Activated naive CD4-positive, alpha-beta T cell treated with Interleukin-2 at 50 U/mL for 16 hours (primary cell): ENCODE data around the gene CCDC87.

ENCODE experiments used
- DNase-seq: peaks from one replicate; pipeline ENCODE4 v3.0.0-alpha.2; 2020

Gene CCDC87

DNA sequence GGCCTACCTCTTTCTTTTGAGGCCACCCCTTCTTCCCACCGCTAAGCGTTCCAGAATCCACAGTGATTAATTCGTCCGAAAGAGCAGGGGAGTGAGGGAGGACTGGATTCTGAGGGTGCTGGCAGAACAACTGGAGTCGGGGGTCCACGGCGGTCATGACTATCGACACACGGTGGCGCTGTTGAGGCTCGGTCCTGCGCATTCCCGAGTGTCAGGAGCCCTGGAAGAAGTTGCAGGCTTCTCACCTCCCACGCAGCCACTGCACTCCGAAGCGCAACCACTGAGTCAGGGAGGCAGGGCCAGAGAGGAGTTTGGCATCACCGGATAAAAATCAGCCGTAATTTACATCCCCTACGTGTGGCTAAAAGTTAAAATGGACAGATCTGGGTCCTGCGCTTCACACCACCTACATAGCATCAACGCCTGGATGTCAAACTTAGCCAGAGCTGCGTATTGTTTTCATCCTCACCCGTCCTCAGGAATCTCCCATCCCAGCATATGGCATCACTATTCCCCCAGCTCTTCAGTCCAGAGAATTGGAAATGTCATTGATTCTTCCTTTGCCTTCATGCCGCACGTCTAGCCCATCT lies 13.8 kb downstream of the CCDC87 start:
- peak; percentile 81 for DNase-seq

DNA sequence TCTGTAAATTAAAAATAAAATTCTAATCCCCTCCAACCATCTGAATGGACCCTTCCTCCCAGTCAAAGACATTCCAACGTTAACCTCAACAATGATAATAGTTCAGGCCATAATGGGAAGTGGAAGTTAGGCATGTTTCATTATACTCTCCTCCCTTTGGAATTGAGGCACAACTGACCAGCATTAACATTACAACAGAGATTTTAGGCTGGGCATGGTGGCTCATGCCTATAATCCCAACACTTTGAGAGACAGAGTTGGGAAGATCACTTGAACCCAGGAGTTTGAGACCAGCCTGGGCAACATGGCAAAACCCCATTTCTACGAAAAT lies 22.0 kb downstream of the CCDC87 start:
- no peak for DNase-seq

DNA sequence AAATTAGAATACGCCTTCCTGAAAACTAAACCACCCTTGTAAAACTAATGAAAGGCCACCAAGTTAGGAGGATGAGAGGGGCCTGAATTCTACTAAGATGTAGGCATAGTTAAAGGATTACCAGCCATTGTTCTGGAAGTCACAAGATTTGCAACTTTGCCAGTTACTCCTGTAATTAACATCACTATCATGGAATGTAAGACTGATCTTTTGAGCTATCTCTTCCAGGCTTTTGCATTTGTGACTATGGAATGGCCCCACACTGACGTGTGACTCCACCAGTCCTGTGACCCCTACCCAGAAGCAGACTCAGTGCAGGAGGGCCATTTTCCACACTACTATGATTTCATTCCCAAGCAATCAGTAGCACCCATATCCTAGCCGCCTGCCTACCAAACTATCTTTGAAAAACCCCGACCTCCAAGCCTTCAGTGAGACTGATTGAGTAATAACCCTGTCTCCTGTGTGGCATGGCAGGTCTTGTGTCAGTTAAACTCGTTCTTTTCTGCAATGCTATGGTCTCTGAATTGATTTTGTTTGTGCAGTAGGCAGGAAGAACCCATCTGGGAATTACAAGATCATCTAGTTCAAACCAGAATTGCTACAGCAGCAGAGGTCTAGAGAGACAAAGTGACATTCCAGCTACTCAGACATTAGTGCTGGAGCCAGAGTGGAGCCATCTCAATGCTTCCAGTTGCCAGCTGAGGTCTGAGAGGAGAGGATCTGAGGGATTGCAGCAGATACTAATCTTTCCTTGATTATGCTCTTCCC lies 22.6 kb downstream of the CCDC87 start:
- no peak for DNase-seq

DNA sequence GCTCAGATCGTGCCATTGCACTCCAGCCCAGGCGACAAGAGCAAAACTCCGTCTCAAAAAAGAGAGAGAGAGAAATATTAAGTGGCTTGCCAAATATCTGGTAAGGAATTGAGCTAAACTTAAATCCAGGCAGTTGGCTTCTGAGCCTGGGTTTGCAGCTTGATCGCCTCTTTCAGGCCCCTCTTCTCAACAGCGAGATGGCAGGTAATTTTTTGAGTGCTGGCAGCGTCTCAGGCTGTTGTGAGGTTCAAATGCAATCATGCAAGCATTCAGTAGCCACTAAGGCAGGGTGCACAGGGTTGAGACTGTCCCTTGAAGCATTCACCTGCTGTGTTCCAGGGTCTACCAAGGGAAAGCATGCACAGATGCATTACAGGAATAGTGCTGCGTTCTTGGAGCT lies 23.8 kb downstream of the CCDC87 start:
- DNase-seq = no peak

DNA sequence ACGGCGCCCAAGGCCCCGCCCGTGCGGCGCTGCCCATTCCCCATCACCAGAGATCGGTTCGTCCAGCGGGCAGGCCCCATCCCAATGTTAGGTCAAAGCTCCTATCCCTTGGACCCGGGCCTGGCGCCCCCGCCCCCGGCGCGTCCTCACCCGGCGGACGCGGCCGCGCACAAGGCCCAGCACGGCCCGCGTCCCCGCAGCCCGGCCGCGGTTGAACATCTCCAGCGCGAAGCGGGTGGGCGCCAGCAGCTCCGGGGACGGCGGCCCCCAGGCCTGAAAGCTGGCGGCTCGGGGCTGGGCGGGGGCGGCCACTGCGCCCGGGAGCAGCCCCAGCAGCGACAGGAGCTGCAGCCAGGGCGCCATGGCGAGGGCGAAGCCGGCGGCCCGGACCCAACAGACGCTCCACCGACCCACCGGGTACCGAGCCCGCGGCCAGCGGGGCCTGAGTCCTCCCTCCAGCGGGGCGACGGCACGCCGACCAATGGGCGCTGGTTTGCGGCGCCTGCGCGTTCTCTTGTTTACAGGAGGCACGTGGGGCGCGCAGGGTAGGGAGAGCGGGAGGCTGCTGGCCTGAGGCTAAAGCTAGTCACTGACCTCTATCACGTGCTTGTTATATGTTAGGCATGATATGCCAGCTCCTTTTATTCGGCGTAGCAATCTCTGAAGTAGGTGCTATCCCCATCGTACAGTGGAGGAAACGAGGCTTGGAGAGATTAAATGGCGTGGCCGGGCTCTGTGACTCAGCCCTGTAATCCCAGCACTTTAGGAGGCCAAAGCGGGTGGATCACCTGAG lies 24.5 kb downstream of the CCDC87 start, which contains the start of gene CTSF:
Gene CTSF, minus strand, starts transcription at position 483 of the 793 bp plus-strand sequence. Its CDS starts 120 bp downstream, at position 363.
- peak; percentile 74 for DNase-seq

DNA sequence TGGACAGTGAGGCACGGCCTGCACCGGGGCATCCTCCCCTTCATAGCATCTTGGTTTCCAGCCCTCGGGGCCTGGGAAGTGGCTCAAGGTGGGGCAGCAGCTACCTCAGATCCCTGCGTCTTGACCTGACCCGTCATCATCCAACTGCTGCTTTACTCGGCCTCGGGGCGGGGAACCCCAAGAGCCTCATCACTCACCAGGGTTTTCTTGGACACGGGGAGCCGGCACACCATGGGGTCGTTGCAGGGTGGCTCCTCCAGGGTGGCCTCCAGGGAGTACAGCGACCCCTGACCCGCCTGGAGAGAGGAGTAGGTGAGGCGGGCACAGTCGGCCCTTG lies 25.1 kb downstream of the CCDC87 start:
- DNase-seq = no peak

DNA sequence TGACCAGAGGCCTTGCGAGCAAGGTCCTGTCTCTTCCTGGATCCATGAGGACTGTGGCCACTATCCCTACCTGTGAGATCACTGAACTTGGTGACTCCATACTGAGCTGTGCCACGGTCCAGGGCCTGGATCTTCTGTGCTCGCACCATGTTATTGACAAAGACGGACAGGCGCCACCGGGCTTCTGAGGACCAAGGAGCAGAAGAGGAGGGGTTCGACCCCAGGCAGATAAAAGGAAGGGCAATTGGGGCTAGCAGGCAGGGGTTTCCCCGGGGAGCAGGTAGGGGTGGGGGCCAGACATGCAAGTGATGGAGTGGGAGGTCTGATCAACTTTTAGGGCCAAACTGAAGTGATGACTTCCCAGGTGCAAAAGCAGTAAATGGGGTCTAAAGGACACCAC lies 26.6 kb downstream of the CCDC87 start:
- no peak for DNase-seq

DNA sequence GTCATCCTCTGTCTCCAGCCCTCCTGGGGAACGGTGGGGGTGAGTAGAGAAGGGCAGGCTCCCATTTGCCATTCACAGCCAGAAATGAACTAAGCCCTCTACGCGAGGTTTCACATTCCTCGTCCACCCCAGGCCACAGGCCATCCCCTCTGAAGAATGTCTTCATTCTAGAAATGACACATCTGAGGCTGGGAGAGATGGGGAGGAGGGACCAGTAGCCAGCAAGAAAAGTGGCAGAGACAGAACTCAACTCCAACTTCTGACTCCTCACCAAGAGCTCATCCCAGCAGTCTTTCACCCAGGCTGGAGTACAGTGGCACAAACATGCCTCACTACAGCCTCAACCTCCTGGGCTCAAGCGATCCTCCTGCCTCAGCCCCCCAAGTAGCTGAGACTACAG lies 27.9 kb downstream of the CCDC87 start:
- no peak for DNase-seq

DNA sequence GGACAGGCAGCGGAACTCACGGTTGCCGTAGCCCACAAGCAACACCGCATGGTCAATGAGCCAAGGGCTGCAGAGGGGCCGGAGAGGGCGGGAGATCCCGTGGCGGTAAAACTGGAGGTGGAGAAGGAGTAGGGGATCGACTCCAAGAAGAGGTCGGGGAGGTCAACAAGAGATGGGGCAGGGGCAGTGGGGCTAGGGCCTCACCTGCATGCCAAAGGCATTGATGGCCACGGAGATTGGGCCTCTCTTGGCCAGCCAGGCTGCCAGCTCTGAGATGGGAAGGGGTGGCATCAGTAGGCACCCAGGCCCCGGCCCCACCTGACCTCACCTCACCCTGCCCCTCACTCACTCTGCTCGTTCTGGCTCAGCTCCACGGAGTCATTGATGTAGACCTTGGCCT lies 28.3 kb downstream of the CCDC87 start:
- no peak for DNase-seq

DNA sequence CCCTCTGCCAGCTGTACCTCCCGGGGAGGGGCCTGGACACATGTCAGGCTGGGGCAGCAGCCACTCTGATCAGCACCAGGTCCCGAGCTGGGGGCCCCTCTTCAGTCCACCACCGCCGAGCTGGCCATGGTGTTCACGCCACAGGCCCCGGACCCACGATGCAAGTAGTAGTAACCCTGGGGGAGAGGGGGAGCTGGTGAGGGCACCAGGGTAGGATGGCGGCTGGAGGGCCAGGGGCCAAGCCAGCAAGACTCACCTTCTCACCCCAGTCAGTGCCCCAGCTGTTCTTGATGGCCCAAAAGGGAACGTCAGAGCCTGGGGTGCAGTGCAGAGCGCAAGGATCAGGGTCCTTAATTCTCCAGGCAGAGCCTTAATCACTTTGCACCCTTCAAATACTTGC lies 29.0 kb downstream of the CCDC87 start:
- no peak for DNase-seq

DNA sequence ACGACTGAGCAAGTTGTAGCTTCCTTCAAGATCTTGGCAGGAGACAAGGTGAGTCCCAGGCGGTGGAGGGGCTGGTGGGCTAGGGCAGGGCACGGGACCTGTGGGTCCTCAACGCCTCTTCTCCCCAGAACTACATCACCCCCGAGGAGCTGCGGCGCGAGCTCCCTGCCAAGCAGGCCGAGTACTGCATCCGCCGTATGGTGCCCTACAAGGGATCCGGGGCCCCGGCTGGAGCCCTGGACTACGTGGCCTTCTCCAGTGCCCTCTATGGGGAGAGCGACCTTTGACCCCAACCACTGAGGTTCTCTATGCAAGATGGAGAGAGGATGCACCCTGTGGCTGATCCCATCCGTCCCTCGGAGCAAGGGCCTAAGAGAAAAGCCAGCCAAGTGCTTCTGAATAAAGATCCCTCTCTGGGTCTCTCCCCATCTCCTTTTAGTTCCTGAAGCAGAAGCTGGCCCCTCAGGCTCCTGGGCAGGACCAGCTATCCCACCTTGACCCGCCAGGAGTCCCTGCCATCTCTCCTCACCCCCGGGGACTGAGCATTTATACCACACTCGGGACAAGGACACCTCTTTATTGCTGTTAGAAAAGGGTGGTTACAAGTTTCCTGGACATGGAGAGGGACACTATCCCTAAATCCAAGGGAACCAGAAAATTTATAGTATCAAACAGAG lies 29.8 kb downstream of the CCDC87 start:
- no peak for DNase-seq

DNA sequence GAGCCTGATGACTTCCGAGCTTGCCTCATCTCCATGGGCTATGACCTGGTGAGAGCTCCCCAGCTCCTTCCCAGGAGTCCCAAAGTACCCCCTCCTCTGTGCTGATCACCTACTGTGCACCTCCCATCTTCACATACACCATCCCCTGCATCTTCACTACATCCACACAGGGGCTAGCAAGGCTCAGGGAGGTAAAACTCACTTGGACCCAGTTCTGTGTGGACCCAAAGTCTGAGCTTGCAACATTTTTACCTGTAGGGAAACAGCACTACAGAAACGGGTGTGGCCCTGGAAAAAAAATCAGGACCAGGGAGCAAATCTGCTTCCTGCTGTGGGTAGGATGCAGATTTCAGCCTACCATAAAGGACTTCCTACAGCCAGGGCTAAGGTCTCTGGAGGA lies 30.6 kb downstream of the CCDC87 start:
- DNase-seq = no peak

DNA sequence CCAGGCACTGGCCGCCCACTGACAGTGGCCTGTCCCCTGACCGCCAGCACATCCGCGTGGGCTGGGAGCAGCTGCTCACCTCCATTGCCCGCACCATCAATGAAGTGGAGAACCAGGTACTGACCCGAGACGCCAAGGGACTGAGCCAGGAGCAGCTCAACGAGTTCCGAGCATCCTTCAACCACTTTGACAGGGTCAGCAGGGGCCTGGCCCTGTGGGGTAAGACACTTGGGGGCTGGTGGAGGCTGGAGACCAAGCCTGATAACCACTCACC lies 31.0 kb downstream of the CCDC87 start:
- no peak for DNase-seq

DNA sequence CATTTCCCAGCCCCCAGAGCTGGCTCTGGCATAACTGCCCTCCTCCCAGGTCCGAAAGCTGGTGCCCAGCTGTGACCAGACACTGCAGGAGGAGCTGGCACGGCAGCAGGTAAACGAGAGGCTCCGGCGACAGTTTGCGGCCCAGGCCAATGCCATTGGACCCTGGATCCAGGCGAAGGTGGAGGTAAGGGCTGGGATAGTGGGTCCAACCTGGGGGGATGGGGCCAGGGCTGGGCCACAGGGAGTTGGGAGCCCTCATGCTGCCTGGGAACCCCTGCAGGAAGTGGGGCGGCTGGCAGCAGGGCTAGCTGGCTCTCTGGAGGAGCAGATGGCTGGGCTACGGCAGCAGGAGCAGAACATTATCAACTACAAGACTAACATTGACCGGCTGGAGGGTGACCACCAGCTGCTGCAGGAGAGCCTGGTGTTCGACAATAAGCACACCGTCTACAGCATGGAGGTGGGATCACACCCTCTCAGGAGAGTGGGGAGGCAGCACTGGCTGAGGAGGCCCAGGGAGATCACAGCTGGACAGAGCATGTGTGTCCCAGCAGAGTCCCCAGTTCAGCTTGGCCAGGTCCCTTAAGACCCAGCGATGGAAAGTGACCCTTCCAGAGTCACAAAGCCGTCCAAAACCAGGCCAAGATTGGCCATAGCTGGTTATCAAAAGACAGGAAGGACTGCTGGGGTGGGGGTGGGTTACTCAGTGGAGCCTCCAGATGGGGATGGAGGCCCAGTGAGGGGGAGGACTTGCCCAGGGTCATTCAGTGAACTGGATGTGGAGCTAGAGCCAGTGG lies 31.5 kb downstream of the CCDC87 start:
- no peak for DNase-seq

DNA sequence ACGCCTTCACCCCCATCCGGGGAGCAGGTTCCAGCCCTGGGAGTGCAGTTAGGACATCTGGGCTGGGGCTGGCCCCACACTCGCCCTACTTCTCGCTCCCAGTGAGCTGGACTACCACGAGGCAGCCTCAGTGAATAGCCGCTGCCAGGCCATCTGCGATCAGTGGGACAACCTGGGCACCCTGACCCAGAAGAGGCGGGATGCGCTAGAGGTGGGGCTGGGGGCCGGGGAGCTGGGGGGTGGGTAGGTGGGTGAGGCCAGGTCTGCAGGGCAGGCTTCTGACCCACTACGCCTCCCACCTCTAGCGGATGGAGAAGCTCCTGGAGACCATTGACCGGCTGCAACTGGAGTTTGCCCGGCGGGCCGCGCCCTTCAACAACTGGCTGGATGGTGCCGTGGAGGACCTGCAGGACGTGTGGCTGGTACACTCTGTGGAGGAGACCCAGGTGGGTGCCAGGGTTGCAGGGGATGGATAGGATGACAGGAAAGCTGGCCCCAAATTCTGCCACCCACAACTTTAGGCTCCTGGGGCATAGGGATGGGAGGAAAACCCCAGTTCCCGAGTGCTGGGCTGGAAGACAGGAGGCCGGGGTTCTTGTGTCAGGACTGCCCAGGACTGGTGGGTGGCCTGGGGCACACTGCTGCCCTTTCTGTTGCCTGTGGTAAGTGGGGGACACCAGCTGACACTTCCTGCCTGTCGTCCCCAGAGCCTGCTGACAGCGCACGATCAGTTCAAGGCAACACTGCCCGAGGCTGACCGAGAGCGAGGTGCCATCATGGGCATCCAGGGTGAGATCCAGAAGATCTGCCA lies 32.8 kb downstream of the CCDC87 start:
- DNase-seq = no peak

DNA sequence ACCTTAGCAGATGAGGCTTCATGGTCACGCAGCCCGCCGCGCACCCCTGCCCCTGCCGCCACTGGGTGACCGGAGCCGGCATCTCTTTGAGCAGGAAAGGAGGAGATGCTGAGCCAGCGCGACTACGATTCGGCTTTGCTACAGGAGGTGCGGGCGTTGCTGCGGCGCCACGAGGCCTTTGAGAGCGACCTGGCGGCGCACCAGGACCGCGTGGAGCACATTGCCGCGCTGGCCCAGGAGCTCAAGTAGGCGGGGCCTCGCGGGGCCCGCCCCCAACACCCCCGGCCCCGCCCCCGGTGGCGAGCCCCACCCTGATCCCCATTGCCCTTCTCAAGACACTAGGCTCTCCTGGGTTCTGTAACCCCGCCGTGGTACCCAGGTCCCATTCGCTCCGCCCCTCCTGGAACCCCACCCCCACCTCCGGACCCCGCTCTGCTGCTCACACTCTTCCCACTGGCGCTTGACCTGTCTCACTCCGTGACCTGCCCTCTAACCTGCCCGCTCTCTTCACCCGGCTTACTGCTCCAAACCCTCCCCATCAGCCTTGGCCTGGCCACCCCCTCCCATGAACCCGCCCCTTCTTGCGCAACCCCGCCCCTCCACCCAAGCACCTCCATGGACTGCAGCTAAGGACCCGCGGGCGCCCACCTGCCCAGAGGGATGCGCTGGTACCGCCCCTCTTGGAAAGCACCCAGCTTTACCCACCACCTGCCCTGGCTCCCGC lies 33.6 kb downstream of the CCDC87 start:
- peak; percentile 29 for DNase-seq

DNA sequence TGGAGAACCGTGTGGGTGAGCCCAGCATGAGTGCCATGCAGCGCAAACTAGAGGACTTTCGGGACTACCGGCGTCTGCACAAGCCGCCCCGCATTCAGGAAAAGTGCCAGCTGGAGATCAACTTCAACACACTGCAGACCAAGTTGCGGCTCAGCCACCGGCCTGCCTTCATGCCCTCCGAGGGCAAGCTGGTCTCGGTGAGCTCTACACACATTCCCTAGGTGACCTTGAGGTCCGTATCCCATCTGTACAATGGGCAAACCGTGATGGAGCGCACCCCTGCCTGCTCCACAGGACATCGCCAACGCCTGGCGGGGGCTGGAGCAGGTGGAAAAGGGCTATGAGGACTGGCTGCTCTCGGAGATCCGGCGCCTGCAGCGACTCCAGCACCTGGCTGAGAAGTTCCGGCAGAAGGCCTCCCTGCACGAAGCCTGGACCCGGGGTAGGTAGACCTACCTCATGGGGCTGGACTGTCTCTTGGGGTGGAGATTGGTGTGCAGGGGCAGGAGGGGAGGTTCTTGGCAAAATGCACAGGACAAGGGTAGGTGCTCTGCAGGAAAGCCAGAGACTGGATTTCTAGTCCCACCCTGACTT lies 35.0 kb downstream of the CCDC87 start:
- no peak for DNase-seq

DNA sequence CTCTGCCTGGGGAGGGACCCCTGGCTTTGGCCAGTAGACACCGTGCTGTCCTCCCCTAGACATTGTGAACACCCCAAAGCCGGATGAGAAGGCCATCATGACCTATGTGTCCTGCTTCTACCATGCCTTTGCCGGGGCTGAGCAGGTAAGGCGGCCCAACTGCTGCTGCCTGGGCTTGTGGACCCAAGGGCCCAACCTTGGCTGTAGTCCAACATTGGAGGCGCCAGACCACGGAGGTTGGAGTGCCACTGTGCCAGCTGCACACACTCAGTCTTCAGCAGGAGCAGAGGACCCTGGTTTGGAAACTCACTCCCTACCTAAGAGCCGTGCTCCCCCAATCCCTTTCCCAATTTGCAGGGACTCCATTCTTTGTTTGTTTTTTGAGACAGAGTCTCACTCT lies 36.8 kb downstream of the CCDC87 start:
- no peak for DNase-seq

DNA sequence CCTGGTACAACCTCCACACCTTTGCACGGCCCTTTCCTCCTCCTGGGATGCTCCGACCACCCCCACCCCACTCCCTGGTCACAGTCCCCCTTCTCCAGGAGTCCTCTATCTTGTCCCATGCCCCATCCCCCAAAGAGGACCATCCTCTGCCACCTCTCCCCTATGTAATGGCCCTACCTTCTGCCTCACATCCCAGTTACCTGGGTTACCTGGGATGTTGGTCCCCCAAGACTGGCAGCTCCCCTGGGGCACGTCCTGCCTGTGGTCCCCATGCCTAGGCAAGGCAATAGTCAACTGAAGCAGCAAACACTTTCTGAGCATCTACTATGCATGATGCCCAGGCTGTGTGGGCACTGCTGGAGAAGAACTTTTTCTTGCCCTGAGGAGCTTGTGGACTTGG lies 37.4 kb downstream of the CCDC87 start:
- no peak for DNase-seq

DNA sequence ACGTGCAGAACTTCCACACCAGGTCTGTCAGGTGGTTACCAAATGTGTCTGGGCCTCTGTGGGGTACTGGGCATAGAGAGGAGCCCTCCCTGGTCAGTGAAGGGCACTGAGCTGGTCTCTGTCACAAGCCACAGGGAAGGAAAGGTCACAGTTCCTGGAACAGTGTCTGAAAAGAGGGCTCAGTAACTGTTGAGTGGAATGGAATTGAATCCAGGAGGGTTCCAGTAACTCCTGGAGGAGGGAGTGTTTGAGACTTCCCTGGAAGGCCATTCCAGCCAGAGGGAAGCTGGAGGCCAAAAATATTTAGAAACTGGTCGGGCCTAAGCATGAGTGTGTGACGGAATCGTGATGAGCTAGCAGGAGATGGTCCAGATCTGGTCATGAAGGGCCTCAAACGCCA lies 38.3 kb downstream of the CCDC87 start:
- DNase-seq = no peak

DNA sequence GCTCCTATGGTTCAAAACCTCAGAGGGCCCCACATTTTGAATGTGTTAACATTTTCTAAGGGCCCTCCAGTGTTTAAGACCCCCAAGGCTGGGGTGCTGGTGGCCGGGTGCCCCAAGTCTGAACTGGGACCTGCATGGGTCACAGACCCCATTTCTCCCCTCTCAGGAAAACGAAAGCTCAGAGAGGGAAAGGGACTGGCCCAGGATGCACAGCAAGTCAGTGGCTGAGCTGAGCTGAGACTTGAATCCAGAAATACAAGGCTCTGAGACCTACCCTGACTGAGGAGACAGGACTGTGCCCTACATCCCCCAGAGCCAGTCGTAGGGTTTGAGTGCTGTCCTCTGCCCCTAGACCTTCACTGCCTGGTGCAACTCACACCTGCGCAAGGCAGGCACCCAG lies 42.0 kb downstream of the CCDC87 start:
- no peak for DNase-seq
